Adrenal gland (tissue), 12 donors: ENCODE data around the gene ROBO4. TPM values are rescaled to one million over a fixed set of nuclear protein-coding genes. Genes with fewer than 3 reads are reported as not detected.
A peak's percentile ranks its signal among the peaks of the same experiment; 100 is the strongest.

Experiments
- DNase-seq, 7 donors: peaks; one replicate each; pipeline ENCODE4 v3.0.0-alpha.2; 2019 to 2020
- H3K27ac ChIP-seq, 5 donors: fragments of 200-600 bp; sonication (generic) in 4 of 5; 1 replicate in 3 of 5; 2 replicates in 2 of 5; pipeline versions ENCODE4 v1.5.1 to v1.8.0; 2016 to 2020; ENCODE audit warnings: mild to moderate bottlenecking in 1 of 5
- H3K27me3 ChIP-seq: fragments of 200-600 bp; 2 replicates; pipeline ENCODE4 v1.8.0; 2021
- H3K36me3 ChIP-seq, 2 donors: fragments of 200-600 bp; replicated peaks in 1 of 2; 1 replicate in 1 of 2; 2 replicates in 1 of 2; pipeline versions ENCODE4 v1.5.1 to v1.8.0; 2018 to 2022
- H3K4me1 ChIP-seq, 2 donors: fragments of 200-600 bp; replicated peaks in 1 of 2; 1 replicate in 1 of 2; 2 replicates in 1 of 2; pipeline versions ENCODE4 v1.5.1 to v1.8.0; 2018 to 2021
- H3K4me3 ChIP-seq, 4 donors: fragments of 200-600 bp; sonication (generic) in 3 of 4; one replicate each; pipeline ENCODE4 v1.5.1; 2016 to 2018
- H3K9me3 ChIP-seq, 3 donors: fragments of 200-600 bp; sonication (generic) in 1 of 3; replicated peaks in 1 of 3; 1 replicate in 2 of 3; 2 replicates in 1 of 3; pipeline versions ENCODE4 v1.5.1 to v1.8.0; 2016 to 2021
- POLR2A ChIP-seq, 2 donors: fragments of 450-650 bp; IDR thresholded peaks; one replicate each; pipeline ENCODE4 v1.6.1; 2017; ENCODE audit warnings: antibody characterized with exemption in 2 of 2, mild to moderate bottlenecking in 2 of 2, moderate library complexity in 1 of 2
- WGBS, 4 donors: extraction: QIAGEN DNeasy Blood & Tissue Kit in 2 of 4; methylation state at CpG; one replicate each; pipeline versions ENCODE4 v1.1.5 to v1.1.7; 2013 to 2017; 5-methylcytosine and 5-hydroxymethylcytosine counted together
- intact Hi-C, 2 donors: fragments of 100-400 bp; cut with DNase I; formaldehyde crosslinking; loops; one replicate each; pipeline versions ENCODE4 v1.14.1 to v1.15.0; 2022 to 2023
- polyA plus RNA-seq, 3 donors: library from polyadenylated mRNA; stranded (reverse); fragments of 200-250 nt in 2 of 3; fragments of 350-450 nt in 1 of 3; fragmentation: Illumina TruSeq in 1 of 3; extraction: RNeasy Lipid Tissue Mini Kit (QIAGEN cat#74804) in 1 of 3; gene quantifications; one replicate each; pipeline ENCODE4 v1.2.3, GENCODE V29; 2013 to 2014
- total RNA-seq, 9 donors: library from RNA; depleted of rRNA in 4 of 9; stranded (reverse); fragments of >200 nt in 4 of 9; fragments of 120-200 nt in 1 of 9; fragmentation: NEBNext Ultra II Directional in 1 of 9; extraction: Animal tissue kit (Norgen Biotek cat#: 25700) in 1 of 9; gene quantifications; one replicate each; pipeline versions ENCODE4 v1.1.0 to v1.2.4, GENCODE V29; 2013 to 2023
- TF ChIP-seq, protein P1 (sequence below), 6 experiments: fragments of 450-650 bp in 4 of 6; fragments of 200-600 bp in 2 of 6; sonication (generic) in 1 of 6; IDR thresholded peaks; 1 replicate in 5 of 6; 2 replicates in 1 of 6; pipeline versions ENCODE4 v1.5.1 to v1.8.0; 2016 to 2021; ENCODE audit warnings: antibody characterized with exemption in 6 of 6, mild to moderate bottlenecking in 2 of 6, moderate library complexity in 1 of 6
- donor health status: healthy with polysubstance abuse.
- donor health status: Bipolar disorder and iron deficiency.
- donor health status: DM: yes; HTN: yes; CAD: no.
- donor health status: DM: no; HTN: no; CAD: no.
- donor health status: DM: no; HTN: no; CAD: no.
- donor health status: DM: yes; HTN: yes; CAD: no.

Gene ROBO4
- total and polyA plus RNA-seq, 12 donors: 4.6 to 40.7 (median 19.5) TPM

GRCh38 chr11:124934862-124935547 is 37.3 kb upstream of the ROBO4 start:
- TF ChIP-seq, protein P1, sequence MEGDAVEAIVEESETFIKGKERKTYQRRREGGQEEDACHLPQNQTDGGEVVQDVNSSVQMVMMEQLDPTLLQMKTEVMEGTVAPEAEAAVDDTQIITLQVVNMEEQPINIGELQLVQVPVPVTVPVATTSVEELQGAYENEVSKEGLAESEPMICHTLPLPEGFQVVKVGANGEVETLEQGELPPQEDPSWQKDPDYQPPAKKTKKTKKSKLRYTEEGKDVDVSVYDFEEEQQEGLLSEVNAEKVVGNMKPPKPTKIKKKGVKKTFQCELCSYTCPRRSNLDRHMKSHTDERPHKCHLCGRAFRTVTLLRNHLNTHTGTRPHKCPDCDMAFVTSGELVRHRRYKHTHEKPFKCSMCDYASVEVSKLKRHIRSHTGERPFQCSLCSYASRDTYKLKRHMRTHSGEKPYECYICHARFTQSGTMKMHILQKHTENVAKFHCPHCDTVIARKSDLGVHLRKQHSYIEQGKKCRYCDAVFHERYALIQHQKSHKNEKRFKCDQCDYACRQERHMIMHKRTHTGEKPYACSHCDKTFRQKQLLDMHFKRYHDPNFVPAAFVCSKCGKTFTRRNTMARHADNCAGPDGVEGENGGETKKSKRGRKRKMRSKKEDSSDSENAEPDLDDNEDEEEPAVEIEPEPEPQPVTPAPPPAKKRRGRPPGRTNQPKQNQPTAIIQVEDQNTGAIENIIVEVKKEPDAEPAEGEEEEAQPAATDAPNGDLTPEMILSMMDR (IDR thresholded peaks at IDR 0.05): no peak
- no peak for TF ChIP-seq POLR2A (IDR thresholded peaks at IDR 0.05)
- H3K27me3 ChIP-seq: no peaks in the 10 kb centered on the region
- WGBS, 4 donors: 57 to 79% (median 70%) methylated on average over 4 of the region's 4 CpGs
- H3K36me3 ChIP-seq: no peaks in the 10 kb centered on the region
- DNase-seq: no peak
- H3K4me3 ChIP-seq: no peak overlapping the region
- no peaks in the 10 kb centered on the region for H3K4me1 ChIP-seq
- no peak overlapping the region for H3K27ac ChIP-seq
- intact Hi-C loops: no loop called here
- H3K9me3 ChIP-seq: no peaks in the 10 kb centered on the region

DNA sequence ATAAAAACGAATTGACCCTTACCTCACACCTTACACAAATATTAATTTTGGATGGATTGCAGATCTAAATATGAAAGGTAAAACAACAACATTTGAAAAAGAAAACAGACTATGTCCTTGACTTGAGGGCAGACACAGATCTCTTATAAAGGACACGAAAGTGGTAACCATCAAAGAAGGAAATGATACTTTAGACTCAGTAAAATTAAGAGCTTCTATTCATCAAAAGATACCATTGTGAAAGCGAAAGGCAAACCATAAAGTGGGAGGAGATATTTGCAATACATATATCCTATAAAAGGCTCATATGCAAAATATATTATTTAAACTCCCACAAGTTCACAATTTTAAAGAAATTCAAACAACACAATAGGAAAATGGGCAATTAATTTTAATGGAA is 33.1 kb upstream of the ROBO4 start:
- DNase-seq: no peak
- H3K27ac ChIP-seq: no peak overlapping the region
- H3K36me3 ChIP-seq: no peaks in the 10 kb centered on the region
- WGBS, 4 donors: 52 to 76% (median 66%) methylated on average over 3 of the region's 3 CpGs
- no peaks in the 10 kb centered on the region for H3K9me3 ChIP-seq
- no peak for TF ChIP-seq POLR2A (IDR thresholded peaks at IDR 0.05)
- TF ChIP-seq, protein P1 (IDR thresholded peaks at IDR 0.05): no peak
- H3K4me3 ChIP-seq: no peak overlapping the region
- intact Hi-C loops: no loop called here
- H3K4me1 ChIP-seq: no peaks in the 10 kb centered on the region
- H3K27me3 ChIP-seq: no peaks in the 10 kb centered on the region

DNA sequence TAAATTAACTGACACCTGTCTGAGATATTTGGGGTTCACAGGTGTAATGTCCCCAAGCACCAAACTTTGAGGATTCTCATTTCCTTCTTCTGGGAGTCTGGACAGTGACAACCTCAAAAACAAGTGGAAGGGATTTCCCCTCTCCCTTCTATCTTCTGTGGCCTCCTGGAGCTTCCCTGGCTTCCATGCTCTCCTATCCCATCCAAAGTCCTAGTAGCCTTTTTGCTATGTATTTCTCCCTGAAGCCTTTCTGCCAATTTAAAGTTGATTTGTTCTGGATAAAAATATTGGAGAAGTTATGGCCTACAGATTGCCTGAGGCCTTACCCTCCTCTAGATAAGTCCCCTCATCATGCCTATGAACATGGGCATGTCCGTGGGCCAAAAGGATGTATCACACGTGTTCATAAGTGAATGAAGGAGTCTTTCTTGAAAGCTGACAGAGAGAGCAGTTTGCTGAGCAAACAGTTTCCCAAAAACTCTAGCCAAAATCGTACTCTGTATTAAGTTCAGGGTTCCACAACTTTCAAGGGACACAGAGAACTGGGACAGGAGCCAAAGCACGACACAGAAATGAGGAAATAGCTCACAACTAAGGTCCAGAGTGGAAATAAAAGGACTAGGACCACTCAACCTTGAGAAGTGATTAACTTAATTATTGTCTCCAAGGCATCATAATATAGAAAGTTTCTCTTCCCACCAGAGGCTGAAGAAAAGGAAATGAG is 31.4 kb upstream of the ROBO4 start:
- TF ChIP-seq POLR2A (IDR thresholded peaks at IDR 0.05): no peak
- TF ChIP-seq, protein P1 (IDR thresholded peaks at IDR 0.05): no peak
- Histone ChIP-seq H3K4me1 (no peaks in the 10 kb centered on the region), H3K36me3 (no peaks in the 10 kb centered on the region), H3K4me3 (no peak overlapping the region), H3K27ac (no peak overlapping the region), H3K9me3 (no peaks in the 10 kb centered on the region), H3K27me3 (no peaks in the 10 kb centered on the region)
- 45 to 55% (median 50%) methylated on average over 4 of the region's 4 CpGs for WGBS, 4 donors
- intact Hi-C loops: no loop called here
- DNase-seq: peak in 2 of 7 donors; percentile 35 to 58

DNA sequence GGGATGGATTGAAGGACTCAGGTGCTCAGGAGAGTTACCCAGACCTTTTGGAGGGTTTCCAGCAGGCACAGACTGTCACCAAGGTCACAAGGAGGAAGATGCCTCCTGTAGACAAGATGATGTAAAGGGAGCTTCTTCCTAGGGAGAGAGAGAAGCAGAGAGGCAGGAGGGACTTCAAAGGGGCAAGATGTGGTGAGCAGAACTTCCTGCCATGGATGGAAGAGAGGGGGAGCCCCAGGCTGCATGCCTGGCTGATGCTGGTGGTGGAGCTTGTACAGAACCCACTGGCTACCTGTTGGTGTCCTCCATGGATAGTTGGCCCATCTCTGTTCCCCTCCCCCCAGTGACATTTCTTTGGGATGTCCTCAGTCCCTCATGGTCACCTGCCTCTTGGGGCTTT is 25.6 kb upstream of the ROBO4 start:
- DNase-seq: no peak
- Histone ChIP-seq H3K36me3 (no peaks in the 10 kb centered on the region), H3K27ac (no peak overlapping the region), H3K27me3 (no peaks in the 10 kb centered on the region), H3K9me3 (no peaks in the 10 kb centered on the region), H3K4me3 (no peak overlapping the region), H3K4me1 (peaks cover 7 to 9% of the 10 kb centered on the region in 2 donors)
- TF ChIP-seq POLR2A (IDR thresholded peaks at IDR 0.05): no peak
- TF ChIP-seq, protein P1 (IDR thresholded peaks at IDR 0.05): no peak
- intact Hi-C loops: no loop called here
